Right lobe of liver (tissue), 4 donors: Measurements from ENCODE around the gene NFIA.

ENCODE experiments used
- POLR2A ChIP-seq: fragments of 450-650 bp; IDR thresholded peaks from one replicate; pipeline ENCODE4 v1.6.1; 2017; ENCODE audit warnings: antibody characterized with exemption, mild to moderate bottlenecking
- TF ChIP-seq, protein P1 (sequence below), 4 donors: fragments of 200-600 bp in 3 of 4; fragments of 450-650 bp in 1 of 4; IDR thresholded peaks; one replicate each; pipeline versions ENCODE4 v1.5.1 to v1.8.0; 2016 to 2022; ENCODE audit warnings: antibody characterized with exemption in 4 of 4, mild to moderate bottlenecking in 2 of 4
- donor health status: DM: no; HTN: no; CAD: no.
- donor health status: DM: no; HTN: no; CAD: no.
- donor health status: DM: no; HTN: yes; CAD: no.

DNA sequence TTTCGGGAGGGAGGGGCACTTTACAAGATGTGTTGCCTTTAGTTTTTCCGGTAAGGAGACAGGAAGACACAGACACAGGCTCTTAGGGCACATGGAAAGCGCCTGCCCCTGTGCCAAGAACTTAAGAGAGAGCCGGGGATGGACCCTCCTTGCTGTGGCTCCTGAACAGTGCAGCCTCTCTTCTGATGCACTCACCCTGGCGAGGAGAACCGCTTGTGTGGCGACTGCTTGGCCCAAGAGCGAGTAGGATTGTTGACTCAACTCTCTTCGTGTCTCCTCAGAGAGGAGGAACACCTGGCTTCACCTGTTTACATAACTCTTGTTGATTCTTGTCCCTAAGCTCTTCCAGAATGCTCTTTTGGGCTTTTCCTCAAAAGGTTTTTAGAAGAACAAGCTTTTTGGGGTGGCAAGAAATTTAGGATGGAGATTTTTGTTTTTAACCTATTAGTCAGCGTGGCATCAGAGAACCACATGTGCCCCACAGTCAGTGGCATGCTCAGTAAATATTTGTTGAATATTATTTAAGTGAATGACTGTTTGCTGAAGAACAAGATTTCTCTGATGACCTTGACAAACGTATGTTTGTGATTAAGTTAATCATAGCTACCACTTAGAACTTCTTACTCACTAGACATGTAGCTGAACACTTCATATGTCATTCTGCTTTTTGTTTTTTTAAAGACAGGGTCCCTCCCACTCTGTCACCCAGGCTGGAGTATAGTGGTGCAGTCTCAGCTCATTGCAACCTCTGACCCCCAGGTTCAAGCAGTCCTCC is 60.6 kb downstream of the NFIA start:
- TF ChIP-seq, protein P1, sequence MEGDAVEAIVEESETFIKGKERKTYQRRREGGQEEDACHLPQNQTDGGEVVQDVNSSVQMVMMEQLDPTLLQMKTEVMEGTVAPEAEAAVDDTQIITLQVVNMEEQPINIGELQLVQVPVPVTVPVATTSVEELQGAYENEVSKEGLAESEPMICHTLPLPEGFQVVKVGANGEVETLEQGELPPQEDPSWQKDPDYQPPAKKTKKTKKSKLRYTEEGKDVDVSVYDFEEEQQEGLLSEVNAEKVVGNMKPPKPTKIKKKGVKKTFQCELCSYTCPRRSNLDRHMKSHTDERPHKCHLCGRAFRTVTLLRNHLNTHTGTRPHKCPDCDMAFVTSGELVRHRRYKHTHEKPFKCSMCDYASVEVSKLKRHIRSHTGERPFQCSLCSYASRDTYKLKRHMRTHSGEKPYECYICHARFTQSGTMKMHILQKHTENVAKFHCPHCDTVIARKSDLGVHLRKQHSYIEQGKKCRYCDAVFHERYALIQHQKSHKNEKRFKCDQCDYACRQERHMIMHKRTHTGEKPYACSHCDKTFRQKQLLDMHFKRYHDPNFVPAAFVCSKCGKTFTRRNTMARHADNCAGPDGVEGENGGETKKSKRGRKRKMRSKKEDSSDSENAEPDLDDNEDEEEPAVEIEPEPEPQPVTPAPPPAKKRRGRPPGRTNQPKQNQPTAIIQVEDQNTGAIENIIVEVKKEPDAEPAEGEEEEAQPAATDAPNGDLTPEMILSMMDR (IDR thresholded peaks at IDR 0.05) = no peak
- no peak for TF ChIP-seq POLR2A
